Measurements from ENCODE around the gene ATP4A.

The ATP4A gene

GRCh38 chr19:35522745-35523327, 40.6 kb downstream of the ATP4A start:
- DNase-seq: no peak

GRCh38 chr19:35521124-35521743, 42.2 kb downstream of the ATP4A start:
- DNase-seq: no peak

- no peak for DNase-seq
These were observed 44.2 kb downstream of the ATP4A start for GRCh38 chr19:35519291-35519690.

GRCh38 chr19:35518313-35518712, 45.1 kb downstream of the ATP4A start:
- no peak for DNase-seq

GRCh38 chr19:35517342-35517741, 46.1 kb downstream of the ATP4A start:
- DNase-seq: no peak

- DNase-seq: no peak
These were observed 47.1 kb downstream of the ATP4A start for GRCh38 chr19:35516310-35516709.

- no peak for DNase-seq
These were observed 49.1 kb downstream of the ATP4A start for GRCh38 chr19:35514282-35514809.

GRCh38 chr19:35513628-35514281, 49.7 kb downstream of the ATP4A start, which contains the start of gene DMKN:
Gene DMKN (minus strand): TSS chr19:35513649. CDS start chr19:35513475, 174 bp downstream.
- DNase-seq: no peak

- no peak for DNase-seq
These were observed 50.4 kb downstream of the ATP4A start for GRCh38 chr19:35512831-35513627.

GRCh38 chr19:35511337-35511736, 52.1 kb downstream of the ATP4A start:
- DNase-seq: no peak

GRCh38 chr19:35510626-35510964, 52.9 kb downstream of the ATP4A start:
- no peak for DNase-seq

- peak; percentile 78 for DNase-seq
These were observed 53.4 kb downstream of the ATP4A start for GRCh38 chr19:35509861-35510625.

GRCh38 chr19:35509018-35509652, 54.3 kb downstream of the ATP4A start:
- peak; percentile 42 for DNase-seq

- no peak for DNase-seq
These were observed 55.3 kb downstream of the ATP4A start for GRCh38 chr19:35508129-35508528.

GRCh38 chr19:35507561-35507960, 55.9 kb downstream of the ATP4A start:
- DNase-seq: no peak

- DNase-seq: no peak
These were observed 57.4 kb downstream of the ATP4A start for GRCh38 chr19:35506011-35506410.

GRCh38 chr19:35502751-35503150, 60.7 kb downstream of the ATP4A start:
- DNase-seq: no peak

GRCh38 chr19:35501684-35502083, 61.8 kb downstream of the ATP4A start:
- no peak for DNase-seq

GRCh38 chr19:35500611-35501010, 62.8 kb downstream of the ATP4A start:
- no peak for DNase-seq
